ENCODE measurements around the gene SLC13A3.
"Not testable (repeated sequence)": the region's sequence is repeated elsewhere in the genome, so short reads cannot be mapped to it uniquely, and the experiment has no call there.

Gene SLC13A3

DNA sequence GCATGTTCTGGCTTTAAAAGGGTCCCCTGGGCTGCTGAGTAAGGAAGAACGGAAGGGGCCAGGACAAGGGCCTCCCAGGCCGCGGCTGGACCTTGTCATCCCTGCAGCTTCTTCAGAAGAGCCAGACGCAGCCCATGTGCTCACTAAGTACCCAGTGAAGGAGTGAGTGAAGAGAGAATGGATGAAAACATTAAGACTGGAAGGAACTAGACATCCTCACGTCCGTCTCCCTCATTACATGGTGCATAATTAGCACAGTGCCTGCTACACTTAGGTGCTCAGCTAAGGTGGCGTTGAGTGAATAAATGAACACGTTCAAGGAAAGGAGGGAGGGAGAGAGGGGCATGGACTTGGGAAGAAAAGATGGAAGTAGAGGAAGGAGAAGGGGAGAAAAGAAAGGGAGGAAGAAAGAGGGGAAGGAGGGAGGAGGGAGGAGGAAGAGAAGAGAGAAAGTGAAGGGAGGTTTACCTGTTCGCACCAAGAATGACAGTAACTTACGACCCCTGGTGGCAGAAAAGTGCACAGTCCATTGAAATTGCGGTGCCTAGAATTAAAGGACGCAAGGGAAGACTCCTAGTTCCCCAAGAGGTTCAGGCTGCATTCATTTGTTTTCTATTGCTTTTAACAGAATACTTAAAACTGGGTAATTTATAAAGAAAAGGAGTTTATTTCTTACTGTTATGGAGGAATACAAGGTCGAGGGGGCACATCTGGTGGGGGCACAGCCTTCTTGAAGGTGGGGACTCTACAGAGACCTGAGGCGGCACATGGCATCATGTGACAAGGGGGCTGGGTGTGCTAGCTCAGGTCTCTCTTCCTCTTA, 30.0 kb upstream of the SLC13A3 start:
- DNase-seq (ENCODE audit: low read depth in 3 of 3, low spot score in 1 of 3), result peak; percentile 31 to 50 (median 32)

DNA sequence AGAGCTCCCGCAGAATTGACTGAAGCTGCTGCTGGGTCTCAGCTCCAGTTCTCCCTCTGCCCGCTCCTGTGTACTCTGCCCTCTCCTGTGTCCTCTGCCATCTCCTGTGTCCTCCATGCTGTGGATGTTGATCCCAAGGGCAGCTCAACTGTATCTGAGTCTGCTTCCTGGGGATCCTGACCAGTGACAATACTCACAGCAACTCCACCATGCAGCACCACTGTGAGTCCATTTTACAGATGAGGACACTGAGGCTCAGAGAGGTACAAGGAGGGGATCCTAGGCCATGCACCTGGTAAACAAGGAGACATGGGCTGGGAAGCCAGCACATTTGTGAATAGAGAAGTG, 29.4 kb upstream of the SLC13A3 start:
- DNase-seq (ENCODE audit: low read depth in 3 of 3, low spot score in 1 of 3), result no peak

DNA sequence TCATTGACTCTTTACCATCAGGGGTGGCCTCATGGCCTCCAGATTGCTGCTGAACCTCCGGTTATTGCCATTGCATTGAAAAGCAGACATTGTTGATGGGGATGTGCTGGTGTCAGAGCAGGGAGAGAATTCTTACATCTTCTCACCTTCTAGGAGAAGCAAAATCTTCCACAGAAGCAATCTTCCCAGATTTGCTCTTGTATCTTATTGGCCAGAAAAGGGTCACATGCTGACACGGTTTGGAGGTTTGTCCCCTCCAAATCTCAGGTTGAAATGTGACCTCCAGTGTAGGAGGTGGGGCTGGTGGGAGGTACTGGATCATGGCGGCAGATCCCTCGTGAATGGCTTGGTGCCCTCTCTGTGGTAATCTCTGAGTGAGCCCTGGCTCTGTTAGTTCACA, 27.3 kb upstream of the SLC13A3 start:
- no peak for DNase-seq (ENCODE audit: low read depth in 3 of 3, low spot score in 1 of 3)

DNA sequence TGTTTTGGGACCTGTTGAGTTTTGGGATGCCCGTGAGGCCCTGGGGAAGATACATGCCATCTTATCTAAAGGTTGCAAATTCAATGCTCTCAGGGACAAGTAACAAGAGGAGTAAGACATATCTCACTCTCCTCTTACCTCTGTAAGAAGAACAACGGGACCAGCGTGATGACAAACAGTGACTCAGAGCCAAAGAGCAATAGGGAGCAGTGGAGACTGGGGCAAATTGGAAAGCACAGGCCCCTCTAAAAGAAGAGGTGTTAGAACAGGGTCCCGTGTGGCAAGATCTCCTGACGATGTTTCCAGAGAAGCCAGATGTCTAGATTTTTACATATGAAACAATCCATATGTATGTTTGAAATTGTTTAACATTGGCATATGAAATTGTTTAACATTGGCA, 26.3 kb upstream of the SLC13A3 start:
- no peak for DNase-seq (ENCODE audit: low read depth in 3 of 3, low spot score in 1 of 3)

DNA sequence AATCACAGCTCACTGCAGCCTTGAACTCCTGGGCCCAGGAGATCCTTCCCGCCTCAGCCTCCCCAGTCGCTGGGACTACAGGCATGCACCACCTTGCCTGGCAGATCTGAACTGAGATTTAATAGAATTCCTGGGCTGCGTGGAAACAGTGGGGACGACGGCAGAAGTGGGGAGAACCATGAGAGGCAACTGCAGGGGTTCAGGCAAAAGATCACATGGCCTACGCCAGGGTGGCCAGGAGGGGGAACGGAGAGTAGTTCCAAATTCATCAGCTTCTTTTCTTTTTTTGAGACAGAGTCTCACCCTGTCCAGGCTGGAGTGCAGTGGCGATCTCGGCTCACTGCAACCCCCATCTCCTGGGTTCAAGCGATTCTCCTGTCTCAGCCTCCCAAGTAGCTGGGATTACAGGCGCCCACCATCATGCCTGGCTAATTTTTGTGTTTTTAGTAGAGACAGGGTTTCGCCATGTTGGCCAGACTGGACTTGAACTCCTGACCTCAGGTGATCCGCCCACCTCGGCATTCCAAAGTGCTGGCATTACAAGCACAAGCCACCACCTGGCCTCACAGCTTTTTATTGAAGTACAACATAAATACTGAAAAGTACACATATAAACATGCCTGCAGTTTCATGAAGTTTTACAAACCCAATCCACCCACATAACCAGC, 25.5 kb upstream of the SLC13A3 start:
- DNase-seq (ENCODE audit: low read depth in 3 of 3, low spot score in 1 of 3), result not testable (repeated sequence)

DNA sequence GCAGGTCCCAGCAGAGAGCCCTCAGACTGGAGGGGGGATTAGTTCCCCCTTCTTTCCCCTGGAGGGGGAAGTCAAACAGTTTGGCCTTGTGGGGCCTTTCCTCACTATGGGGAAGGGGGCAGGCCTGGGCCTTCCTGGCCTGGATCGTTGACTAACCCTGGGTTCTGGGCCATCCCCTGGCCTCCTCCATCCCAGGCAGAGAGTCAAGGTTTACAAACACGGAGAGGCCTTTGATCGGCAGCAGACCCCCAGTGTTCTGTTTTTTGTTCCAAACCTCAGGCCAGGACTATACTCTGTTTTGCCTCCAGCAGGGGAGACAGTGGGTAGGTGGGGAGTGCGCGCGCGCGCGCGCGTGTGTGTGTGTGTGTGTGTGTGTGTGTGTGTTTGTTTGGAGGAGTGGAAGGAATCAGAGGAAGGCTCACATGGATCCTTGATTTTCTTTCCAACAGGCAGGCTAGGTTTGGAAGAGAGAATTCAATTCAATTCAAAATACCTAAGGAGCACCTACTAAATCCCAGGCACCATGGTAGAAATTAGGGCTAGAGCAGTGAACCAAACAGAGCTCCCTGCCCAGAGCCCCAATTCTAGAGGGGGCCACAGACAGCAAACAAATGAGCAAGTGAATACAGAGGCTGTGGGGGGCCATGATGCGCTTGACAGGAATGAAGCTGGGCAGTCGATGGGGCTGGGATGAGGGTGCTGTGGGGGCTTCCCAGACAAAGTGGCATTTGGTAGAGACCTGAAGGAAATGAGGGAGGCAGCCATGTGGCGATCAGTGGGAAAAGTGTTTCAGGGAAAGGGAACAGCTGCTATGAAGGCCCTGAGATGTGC, 23.2 kb upstream of the SLC13A3 start:
- no peak for DNase-seq (ENCODE audit: low read depth in 3 of 3, low spot score in 1 of 3)

DNA sequence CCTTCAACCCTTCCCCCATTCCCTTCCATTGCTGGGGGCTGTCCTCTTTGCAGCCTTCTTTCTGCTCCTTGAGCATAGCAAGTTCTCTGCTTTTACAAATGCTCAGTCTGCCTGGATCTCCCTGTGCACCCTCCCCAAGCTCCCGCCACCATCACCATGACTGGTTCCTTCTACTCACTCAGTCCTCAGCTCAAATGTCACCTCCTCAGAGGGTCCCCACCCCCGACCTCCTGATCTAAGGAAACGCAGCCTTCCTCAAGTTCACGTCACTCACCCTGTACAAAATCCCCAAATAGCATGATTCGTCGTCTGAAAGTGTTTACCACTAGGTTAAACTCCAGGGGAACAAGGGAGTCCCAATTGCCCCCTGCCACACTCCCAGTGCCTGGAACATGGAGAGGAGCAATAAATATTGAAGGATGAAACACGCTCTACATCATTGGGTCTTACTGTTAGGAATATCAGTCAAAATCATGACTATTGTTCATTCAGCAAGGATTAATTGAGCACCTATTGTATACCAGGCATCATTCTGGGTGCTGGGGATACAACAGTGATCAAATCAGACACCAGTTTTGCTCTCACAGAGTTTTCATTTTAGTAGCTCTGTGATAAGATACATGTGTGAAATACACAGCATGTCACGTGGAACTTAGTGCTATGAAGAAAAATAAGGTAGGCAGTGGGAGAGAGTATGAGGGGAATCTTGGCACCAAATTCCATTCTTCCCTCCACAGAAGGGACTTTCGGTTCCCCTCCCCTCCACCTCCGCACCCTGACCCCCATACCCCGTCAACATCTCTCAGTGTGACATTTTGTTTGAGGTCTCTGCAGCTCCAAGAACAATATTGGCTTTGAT, 22.4 kb upstream of the SLC13A3 start:
- no peak for DNase-seq (ENCODE audit: low read depth in 3 of 3, low spot score in 1 of 3)

DNA sequence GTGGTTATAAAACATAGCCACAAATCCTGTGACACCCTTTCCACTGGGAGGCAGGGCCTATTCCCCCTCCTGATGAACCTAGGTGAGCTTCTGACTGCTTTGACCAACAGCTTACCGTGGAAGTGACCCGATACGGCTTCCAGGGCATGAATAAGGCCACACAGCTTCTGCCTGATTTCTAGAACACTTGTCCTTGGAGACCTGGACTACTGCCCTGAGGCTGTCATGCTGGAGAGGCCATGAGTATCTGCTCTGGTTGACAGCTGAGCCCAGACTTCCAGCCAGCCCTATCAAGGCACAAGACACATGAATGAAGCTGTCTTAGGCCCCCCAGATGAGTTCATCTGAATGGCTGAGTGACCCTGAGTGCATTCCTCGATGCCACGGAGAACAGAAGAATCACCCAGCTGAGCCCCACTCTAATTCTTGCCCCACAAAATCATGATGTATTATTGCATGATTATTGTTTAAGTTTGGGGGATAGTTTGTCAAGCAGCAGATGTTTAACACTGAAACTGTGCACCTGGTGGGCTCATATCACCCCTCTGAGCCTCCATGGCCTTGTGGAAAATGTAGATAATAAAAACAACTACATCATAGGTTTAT, 21.4 kb upstream of the SLC13A3 start:
- no peak for DNase-seq (ENCODE audit: low read depth in 3 of 3, low spot score in 1 of 3)

DNA sequence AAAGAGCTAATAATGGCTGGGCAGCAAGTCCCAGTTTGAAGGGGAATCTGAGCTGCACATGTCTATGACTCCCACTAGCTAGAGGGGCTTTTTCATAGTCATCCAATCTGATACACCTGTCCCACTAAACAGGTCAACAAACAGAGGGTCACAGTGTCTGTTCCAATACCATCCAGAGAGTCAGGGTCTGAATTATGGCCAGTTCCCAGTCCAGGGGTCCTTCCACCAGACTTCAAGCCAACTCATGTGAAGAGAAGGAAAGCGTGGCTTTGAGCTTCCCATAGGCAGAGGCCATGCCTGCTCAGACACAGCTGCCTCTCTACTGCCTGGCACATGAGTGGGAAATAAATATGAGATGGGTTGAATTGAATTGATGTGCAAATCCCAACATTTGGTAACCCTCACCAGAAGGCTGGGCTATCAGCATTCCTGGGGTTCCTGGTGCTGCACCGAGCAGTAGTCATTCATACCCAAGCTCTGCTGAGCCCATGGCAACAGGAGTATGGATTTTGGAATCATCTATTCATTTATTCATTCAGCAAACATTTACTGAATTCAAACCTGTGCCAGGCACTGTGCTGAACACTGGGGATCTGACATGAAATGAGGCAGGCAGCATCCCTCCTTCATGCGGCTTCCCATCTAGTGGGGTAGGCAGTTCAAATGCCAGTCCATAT, 20.7 kb upstream of the SLC13A3 start:
- DNase-seq (ENCODE audit: low read depth in 3 of 3, low spot score in 1 of 3), result no peak

DNA sequence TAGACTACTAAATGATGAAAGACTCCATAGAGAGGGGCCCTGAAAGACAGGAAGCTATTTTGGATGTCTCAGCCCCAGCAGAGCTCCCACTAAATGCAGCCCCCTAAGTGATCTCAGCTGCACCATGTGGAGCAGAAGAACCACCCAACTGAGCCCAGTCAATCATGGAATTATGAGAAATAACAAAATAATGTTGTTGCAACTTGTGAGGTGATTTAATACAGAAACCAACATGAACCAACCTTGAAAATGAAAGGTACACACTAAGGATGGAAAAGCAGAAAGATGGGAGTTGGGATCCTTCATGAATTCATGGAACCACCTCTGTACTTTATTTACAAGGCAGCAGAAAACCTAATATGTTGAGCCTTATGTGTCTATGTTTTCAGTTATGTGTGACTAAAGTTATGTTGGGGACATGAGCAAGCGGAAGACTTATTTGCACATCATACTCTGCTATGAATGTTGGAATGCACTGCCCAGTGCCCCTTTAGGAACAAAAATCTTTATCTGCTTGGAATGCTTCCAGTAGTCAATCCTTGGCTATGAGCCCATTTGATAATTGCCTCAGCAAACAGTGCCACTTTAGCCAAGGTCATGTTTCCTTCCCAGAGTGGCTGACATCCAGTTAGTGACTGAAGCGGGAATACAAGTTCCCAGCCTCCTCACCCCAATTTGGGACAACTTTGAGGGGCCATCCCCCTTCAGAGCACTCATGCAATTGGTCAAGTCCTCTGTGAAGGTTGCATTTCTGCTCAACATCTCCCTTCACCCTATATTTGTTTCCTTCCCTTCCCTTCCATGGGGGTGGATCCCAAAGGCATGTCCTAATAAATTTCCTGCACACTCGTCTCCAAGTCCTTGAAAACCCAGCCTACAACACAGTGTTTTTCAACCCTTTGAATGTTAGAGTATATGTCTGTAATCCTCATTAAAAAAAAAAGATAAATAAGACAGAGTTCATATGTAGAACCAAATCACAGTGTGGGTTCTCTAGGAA, 19.6 kb upstream of the SLC13A3 start:
- DNase-seq (ENCODE audit: low read depth in 3 of 3, low spot score in 1 of 3), result no peak

DNA sequence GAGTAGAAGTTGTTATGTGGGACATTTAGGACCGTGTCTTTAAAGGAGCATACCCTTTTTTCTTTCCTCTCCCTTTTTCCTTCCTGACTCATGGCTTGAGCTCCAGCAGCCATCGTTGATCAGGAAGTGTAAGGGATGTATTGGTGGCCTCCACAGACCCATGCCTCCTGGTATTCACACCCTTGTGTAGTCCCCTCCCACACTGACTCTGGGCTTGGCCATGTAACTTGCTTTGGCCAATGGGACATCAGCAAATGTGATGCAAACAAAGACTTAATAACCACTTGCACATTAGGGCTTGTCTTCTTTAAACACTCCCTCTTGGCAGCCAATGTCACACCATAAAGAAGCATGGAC, 18.9 kb upstream of the SLC13A3 start:
- DNase-seq (ENCODE audit: low read depth in 3 of 3, low spot score in 1 of 3), result no peak

DNA sequence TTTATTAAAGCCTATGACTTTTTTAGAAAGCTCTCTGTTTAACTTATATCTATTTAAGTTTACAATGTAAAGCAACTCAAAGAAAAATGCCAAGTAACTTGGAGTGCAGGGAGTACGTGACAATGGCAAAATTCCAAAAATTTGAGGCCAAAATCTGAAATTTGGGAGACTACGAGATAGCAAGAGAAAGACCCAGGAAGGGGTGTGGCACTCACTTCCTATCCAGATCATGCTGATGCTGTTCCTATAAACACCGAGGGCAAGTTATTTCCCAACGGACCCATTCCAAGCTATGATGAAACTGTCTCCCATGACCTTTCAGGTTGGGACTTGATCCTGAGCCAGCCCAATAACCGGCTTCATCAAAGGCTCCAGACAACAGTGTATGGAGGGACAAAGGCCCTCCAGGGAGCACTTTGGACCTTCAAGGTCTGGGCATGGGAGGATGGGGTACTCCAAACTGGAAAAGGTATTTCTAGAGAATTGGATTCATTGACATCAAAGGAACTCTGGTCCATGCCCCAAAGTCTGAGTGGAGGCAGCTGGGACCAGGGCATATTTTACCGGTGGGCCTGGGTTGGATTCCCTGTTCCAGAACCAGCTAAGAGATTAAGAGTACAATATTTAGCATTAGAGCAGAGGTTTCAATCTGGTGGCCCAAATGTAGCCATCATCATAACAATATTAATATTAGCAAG, 15.7 kb upstream of the SLC13A3 start:
- no peak for DNase-seq (ENCODE audit: low read depth in 3 of 3, low spot score in 1 of 3)

DNA sequence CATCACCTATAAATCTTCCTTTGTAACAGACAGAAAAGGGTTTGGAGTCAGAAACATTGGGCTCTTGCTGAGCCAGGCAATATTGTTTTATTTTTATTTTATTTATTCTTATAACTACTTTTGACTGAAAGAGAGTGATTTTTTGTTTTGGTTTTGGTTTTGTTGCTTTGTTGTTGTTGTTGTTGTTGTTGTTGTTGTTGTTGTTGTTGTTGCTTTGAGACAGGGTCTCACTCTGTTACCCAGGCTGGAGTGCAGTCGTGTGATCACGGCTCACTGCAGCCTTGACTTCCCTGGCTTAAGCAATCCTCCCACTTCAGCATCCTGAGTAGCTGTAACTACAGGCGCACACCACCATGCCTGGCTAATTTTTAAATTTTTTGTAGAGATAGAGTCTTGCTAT, 15.0 kb upstream of the SLC13A3 start:
- DNase-seq (ENCODE audit: low read depth in 3 of 3, low spot score in 1 of 3), result no peak

DNA sequence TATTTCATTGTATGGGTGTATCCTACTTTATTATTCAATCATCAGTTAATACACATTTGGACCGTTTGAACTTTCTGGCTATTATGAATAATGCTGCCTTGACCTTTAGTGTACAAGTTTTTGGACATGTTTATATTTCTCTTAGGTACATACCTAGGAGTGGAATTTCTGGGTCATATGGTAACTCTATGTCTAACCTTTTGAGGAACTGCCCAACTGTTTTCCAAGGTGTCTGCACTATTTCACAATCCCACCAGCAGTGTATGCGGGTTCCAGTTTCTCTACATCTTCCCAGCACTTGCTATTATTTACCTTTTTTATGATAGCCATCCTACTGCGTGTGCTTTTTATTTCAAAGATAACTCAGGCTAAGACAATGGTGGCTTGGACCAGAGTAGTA, 14.3 kb upstream of the SLC13A3 start:
- no peak for DNase-seq (ENCODE audit: low read depth in 3 of 3, low spot score in 1 of 3)

DNA sequence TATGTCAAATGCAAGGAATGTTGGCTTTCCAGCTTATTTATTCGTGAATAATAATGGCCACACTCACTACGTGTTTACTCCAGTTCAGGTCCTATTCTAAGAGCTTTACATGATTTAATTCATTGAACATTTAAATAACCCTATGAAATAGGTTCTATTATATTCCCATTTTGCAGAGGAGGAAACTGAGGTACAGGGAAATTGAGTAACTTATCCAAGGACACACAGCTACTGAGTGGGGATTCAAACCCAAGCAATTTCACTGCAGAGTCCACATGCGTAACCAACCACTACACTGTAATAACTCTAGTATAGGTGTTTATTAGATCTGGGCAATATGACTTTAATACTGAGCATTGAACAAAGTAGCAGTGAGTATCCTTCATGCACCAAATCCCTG, 12.3 kb upstream of the SLC13A3 start:
- DNase-seq (ENCODE audit: low read depth in 3 of 3, low spot score in 1 of 3), result no peak

DNA sequence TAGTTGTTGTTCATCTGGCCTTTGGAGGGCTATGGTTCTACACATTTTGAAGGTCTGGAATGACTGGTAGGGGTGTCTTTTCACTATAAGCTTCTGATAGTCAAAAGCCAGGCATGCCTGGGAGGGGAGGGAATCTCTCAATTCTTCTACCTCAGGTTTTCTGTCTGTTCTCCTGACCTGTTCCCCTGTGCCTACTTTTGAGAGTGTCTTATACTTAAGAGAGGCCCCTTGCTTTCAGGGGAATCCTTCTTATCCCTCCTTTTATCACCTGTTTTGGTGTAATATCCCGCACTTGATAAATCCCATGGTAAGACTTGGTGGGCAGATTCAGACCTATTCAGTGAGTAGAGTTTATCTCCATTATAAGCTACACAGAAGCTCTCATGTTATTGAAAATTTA, 10.4 kb upstream of the SLC13A3 start:
- no peak for DNase-seq (ENCODE audit: low read depth in 3 of 3, low spot score in 1 of 3)

DNA sequence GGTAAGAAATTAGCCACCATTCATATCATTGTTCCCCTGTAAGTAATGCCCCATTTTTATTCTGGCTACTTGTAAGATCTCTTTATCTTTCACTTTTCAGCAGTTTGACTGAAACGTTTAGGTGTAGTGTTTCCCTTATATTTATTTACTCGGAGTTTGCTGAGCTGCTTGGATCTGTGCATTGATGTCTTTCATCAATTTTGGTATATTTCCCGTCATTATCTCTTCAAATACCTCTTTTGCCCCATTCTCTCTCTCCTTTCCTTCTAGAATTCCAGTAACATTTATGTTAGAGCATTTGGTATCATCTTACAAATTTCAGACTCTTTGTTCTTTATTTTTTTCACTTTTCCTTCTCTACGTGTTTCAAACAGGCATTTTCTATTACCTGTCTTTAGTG, 9.2 kb upstream of the SLC13A3 start:
- no peak for DNase-seq (ENCODE audit: low read depth in 3 of 3, low spot score in 1 of 3)

DNA sequence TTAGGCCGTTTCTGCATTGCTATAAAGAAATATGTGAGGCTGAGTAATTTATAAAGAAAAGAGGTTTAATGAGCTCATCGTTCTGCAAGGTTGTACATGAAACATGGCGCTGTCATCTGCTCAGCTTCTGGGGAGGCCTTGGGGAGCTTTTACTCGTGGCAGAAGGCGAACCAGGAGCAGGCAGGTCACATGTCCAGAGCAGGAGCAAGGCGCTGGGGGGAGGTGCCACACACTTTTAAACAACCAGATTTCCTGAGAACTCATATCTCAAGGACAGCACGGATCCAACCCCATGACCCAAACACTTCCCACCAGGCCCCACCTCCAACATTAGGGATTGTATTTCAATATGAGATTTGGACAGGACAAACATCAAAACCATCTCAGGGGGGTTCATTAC, 6.4 kb upstream of the SLC13A3 start:
- DNase-seq (ENCODE audit: low read depth in 3 of 3, low spot score in 1 of 3), result no peak
